Activated naive CD4-positive, alpha-beta T cell treated with anti-CD3 and anti-CD28 coated beads, Interleukin-2, amount 10 ng/mL, durations not matched to agents 7 days and 5 days (primary cell): ENCODE results near the gene ULK1.

Experiments used
- CTCF ChIA-PET: fragments of 350-600 bp; sonication (Branson Sonifier 250); formaldehyde crosslinking; loops from one replicate; lab custom pipeline; 2021; ENCODE audit warnings: antibody characterized with exemption; lab: Charles Lee
- DNase-seq: peaks from one replicate; pipeline ENCODE4 v3.0.0-alpha.2; 2020
- H3K27ac Mint-ChIP-seq: one replicate; pipeline ENCODE4 v1.8.0; 2021; ENCODE audit warnings: mild to moderate bottlenecking, moderate library complexity, mixed read lengths
- H3K27me3 Mint-ChIP-seq: one replicate; pipeline ENCODE4 v1.8.0; 2021; ENCODE audit warnings: mild to moderate bottlenecking, mixed read lengths
- H3K36me3 Mint-ChIP-seq: one replicate; pipeline ENCODE4 v1.8.0; 2021; ENCODE audit warnings: mixed read lengths
- H3K4me1 Mint-ChIP-seq: one replicate; pipeline ENCODE4 v1.8.0; 2021; ENCODE audit warnings: mixed read lengths
- H3K4me3 Mint-ChIP-seq: one replicate; pipeline ENCODE4 v1.8.0; 2021; ENCODE audit warnings: mild to moderate bottlenecking, moderate library complexity, mixed read lengths
- H3K9me3 Mint-ChIP-seq: one replicate; pipeline ENCODE4 v1.8.0; 2021; ENCODE audit warnings: mixed read lengths

The ULK1 gene

GRCh38 chr12:131892711-131893604 lies 1.5 kb upstream of the ULK1 start:
- CTCF ChIA-PET: no interaction called here
- Mint-ChIP-seq H3K9me3 (no peaks in the 10 kb centered on the region), H3K27me3 (peaks cover 15% of the 10 kb centered on the region), H3K27ac (peak overlapping the region; percentile 46), H3K4me3 (peak overlapping the region; percentile 45), H3K4me1 (peaks cover 18% of the 10 kb centered on the region), H3K36me3 (peaks cover 2% of the 10 kb centered on the region)
- DNase-seq: no peak

GRCh38 chr12:131893605-131894312 lies 663 bp upstream of the ULK1 start:
- peak overlapping the region; percentile 71 for H3K4me3 Mint-ChIP-seq
- peaks cover 20% of the 10 kb centered on the region for H3K4me1 Mint-ChIP-seq
- CTCF ChIA-PET: no interaction called here
- H3K36me3 Mint-ChIP-seq: peaks cover 2% of the 10 kb centered on the region
- H3K27me3 Mint-ChIP-seq: peaks cover 10% of the 10 kb centered on the region
- H3K27ac Mint-ChIP-seq: peak overlapping the region; percentile 46
- H3K9me3 Mint-ChIP-seq: no peaks in the 10 kb centered on the region
- no peak for DNase-seq

GRCh38 chr12:131894981-131895639 lies 688 bp downstream of the ULK1 start:
- Mint-ChIP-seq H3K4me1 (peaks cover 21% of the 10 kb centered on the region), H3K4me3 (peak overlapping the region; percentile 85), H3K9me3 (no peaks in the 10 kb centered on the region), H3K27ac (peak overlapping the region; percentile 86), H3K36me3 (peaks cover 2% of the 10 kb centered on the region), H3K27me3 (no peaks in the 10 kb centered on the region)
- CTCF ChIA-PET: no interaction called here
- DNase-seq: peak; percentile 30

- peak; percentile 51 for DNase-seq
- H3K36me3 Mint-ChIP-seq: peaks cover 2% of the 10 kb centered on the region
- H3K27me3 Mint-ChIP-seq: no peaks in the 10 kb centered on the region
- H3K9me3 Mint-ChIP-seq: no peaks in the 10 kb centered on the region
- peak overlapping the region; percentile 86 for H3K27ac Mint-ChIP-seq
- H3K4me1 Mint-ChIP-seq: peaks cover 23% of the 10 kb centered on the region
- peak overlapping the region; percentile 85 for H3K4me3 Mint-ChIP-seq
- CTCF ChIA-PET: no interaction called here
These were observed 1.2 kb downstream of the ULK1 start for GRCh38 chr12:131895640-131896079.

- DNase-seq: peak; percentile 79
- CTCF ChIA-PET: no interaction called here
- H3K4me1 Mint-ChIP-seq: peaks cover 23% of the 10 kb centered on the region
- H3K27ac Mint-ChIP-seq: peak overlapping the region; percentile 86
- no peaks in the 10 kb centered on the region for H3K27me3 Mint-ChIP-seq
- H3K4me3 Mint-ChIP-seq: peak overlapping the region; percentile 85
- peaks cover 2% of the 10 kb centered on the region for H3K36me3 Mint-ChIP-seq
- no peaks in the 10 kb centered on the region for H3K9me3 Mint-ChIP-seq
These were observed 1.8 kb downstream of the ULK1 start for GRCh38 chr12:131896080-131896810.

- CTCF ChIA-PET: no interaction called here
These were observed 2.4 kb downstream of the ULK1 start for GRCh38 chr12:131896811-131897270.

GRCh38 chr12:131897276-131897675 lies 2.9 kb downstream of the ULK1 start:
- H3K9me3 Mint-ChIP-seq: no peaks in the 10 kb centered on the region
- peaks cover 23% of the 10 kb centered on the region for H3K4me1 Mint-ChIP-seq
- H3K27ac Mint-ChIP-seq: peak overlapping the region; percentile 7
- no peak for DNase-seq
- H3K27me3 Mint-ChIP-seq: no peaks in the 10 kb centered on the region
- H3K4me3 Mint-ChIP-seq: peak overlapping the region; percentile 57
- H3K36me3 Mint-ChIP-seq: peaks cover 2% of the 10 kb centered on the region
- CTCF ChIA-PET: no interaction called here

More at GRCh38 chr12:131896811-131897270, 2.4 kb downstream of the ULK1 start:
- H3K9me3 Mint-ChIP-seq: no peaks in the 10 kb centered on the region
- H3K4me3 Mint-ChIP-seq: peak overlapping the region; percentile 57
- no peak for DNase-seq
- peaks cover 2% of the 10 kb centered on the region for H3K36me3 Mint-ChIP-seq
- peaks cover 23% of the 10 kb centered on the region for H3K4me1 Mint-ChIP-seq
- H3K27ac Mint-ChIP-seq: peak overlapping the region; percentile 7
- no peaks in the 10 kb centered on the region for H3K27me3 Mint-ChIP-seq

GRCh38 chr12:131897875-131898274 lies 3.5 kb downstream of the ULK1 start:
- Mint-ChIP-seq H3K9me3 (no peaks in the 10 kb centered on the region), H3K4me1 (peaks cover 23% of the 10 kb centered on the region), H3K4me3 (no peak overlapping the region), H3K27me3 (no peaks in the 10 kb centered on the region), H3K36me3 (peaks cover 2% of the 10 kb centered on the region), H3K27ac (no peak overlapping the region)
- no peak for DNase-seq
- CTCF ChIA-PET: no interaction called here

- no peak overlapping the region for H3K27ac Mint-ChIP-seq
- H3K36me3 Mint-ChIP-seq: peaks cover 2% of the 10 kb centered on the region
- no peaks in the 10 kb centered on the region for H3K9me3 Mint-ChIP-seq
- H3K27me3 Mint-ChIP-seq: no peaks in the 10 kb centered on the region
- CTCF ChIA-PET: no interaction called here
- H3K4me1 Mint-ChIP-seq: peaks cover 27% of the 10 kb centered on the region
- no peak for DNase-seq
- no peak overlapping the region for H3K4me3 Mint-ChIP-seq
These were observed 6.0 kb downstream of the ULK1 start for GRCh38 chr12:131900397-131900796.

GRCh38 chr12:131901431-131902331 lies 7.3 kb downstream of the ULK1 start:
- Mint-ChIP-seq H3K9me3 (no peaks in the 10 kb centered on the region), H3K27me3 (no peaks in the 10 kb centered on the region), H3K4me3 (no peak overlapping the region), H3K4me1 (peaks cover 24% of the 10 kb centered on the region), H3K27ac (no peak overlapping the region), H3K36me3 (peaks cover 2% of the 10 kb centered on the region)
- no peak for DNase-seq
- CTCF ChIA-PET: no interaction called here

GRCh38 chr12:131902332-131903241 lies 8.2 kb downstream of the ULK1 start:
- DNase-seq: no peak
- CTCF ChIA-PET: no interaction called here
- Mint-ChIP-seq H3K9me3 (no peaks in the 10 kb centered on the region), H3K27me3 (no peaks in the 10 kb centered on the region), H3K4me1 (peaks cover 16% of the 10 kb centered on the region), H3K27ac (no peak overlapping the region), H3K4me3 (no peak overlapping the region), H3K36me3 (no peaks in the 10 kb centered on the region)
